NCI-H526 (cell line): ENCODE results near the gene CCDC183.

Source experiments
- DNase-seq, 2 experiments: peaks; one replicate each; lab custom pipeline; 2025; lab: John Stamatoyannopoulos, UW

CCDC183 gene

GRCh38 chr9:136849960-136850865 lies 54.1 kb downstream of the CCDC183 start:
- no peak for DNase-seq

- no peak for DNase-seq
Observed at GRCh38 chr9:136850866-136851775, 55.0 kb downstream of the CCDC183 start.

GRCh38 chr9:136851941-136852663 lies 56.0 kb downstream of the CCDC183 start, which contains the start of gene MAMDC4:
MAMDC4 (plus strand) TSS chr9:136852346; CDS start chr9:136852417, 71 bp downstream.
- no peak for DNase-seq

- no peak for DNase-seq
Observed at GRCh38 chr9:136852664-136853595, 56.8 kb downstream of the CCDC183 start.

GRCh38 chr9:136853596-136854112 lies 57.5 kb downstream of the CCDC183 start:
- no peak for DNase-seq

GRCh38 chr9:136854113-136854841 lies 58.1 kb downstream of the CCDC183 start:
- DNase-seq = no peak

GRCh38 chr9:136854842-136855460 lies 58.8 kb downstream of the CCDC183 start:
- DNase-seq = no peak

- no peak for DNase-seq
Observed at GRCh38 chr9:136855461-136856078, 59.4 kb downstream of the CCDC183 start.

GRCh38 chr9:136856079-136856476 lies 59.9 kb downstream of the CCDC183 start:
- no peak for DNase-seq

- no peak for DNase-seq
Observed at GRCh38 chr9:136856541-136857141, 60.5 kb downstream of the CCDC183 start.

- no peak for DNase-seq
Observed at GRCh38 chr9:136857166-136857565, 61.0 kb downstream of the CCDC183 start.
